Activated naive CD4-positive, alpha-beta T cell treated with anti-CD3 and anti-CD28 coated beads, Interleukin-2, amount 50 U/mL, for 72 hours (primary cell): ENCODE data around the gene EZH2. TPM values are rescaled to one million over a fixed set of nuclear protein-coding genes. Genes with fewer than 3 reads are reported as not detected.

Source experiments
- ATAC-seq, 2 donors: fragments of 150-1000 bp; cut with Tn5 transposase; 2 replicates each; pipeline ENCODE4 v1.10.0; 2021; ENCODE audit warnings: mild to moderate bottlenecking in 2 of 2, moderate library complexity in 2 of 2
- DNase-seq, 2 donors: peaks; one replicate each; pipeline ENCODE4 v3.0.0; 2021 to 2022; ENCODE audit warnings: low spot score in 2 of 2
- H3K27ac Mint-ChIP-seq, 2 donors: one replicate each; pipeline ENCODE4 v1.8.0; 2022; ENCODE audit warnings: mild to moderate bottlenecking in 2 of 2, mixed read lengths in 2 of 2
- H3K36me3 Mint-ChIP-seq, 2 donors: one replicate each; pipeline ENCODE4 v1.8.0; 2022; ENCODE audit warnings: mixed read lengths in 2 of 2
- H3K9me3 Mint-ChIP-seq, 2 donors: one replicate each; pipeline ENCODE4 v1.8.0; 2022; ENCODE audit warnings: mixed read lengths in 2 of 2
- total RNA-seq, 2 donors: library from RNA; stranded (reverse); gene quantifications; one replicate each; pipeline ENCODE4 v1.2.3, GENCODE V29; 2022

The EZH2 gene
- total RNA-seq, 2 donors from 2014 or later, result 106 to 171 TPM

GRCh38 chr7:148807436-148807835 is 76.7 kb downstream of the EZH2 start:
- Mint-ChIP-seq H3K27ac (peak overlapping the region; percentile 26 to 92), H3K9me3 (no peaks in the 10 kb centered on the region), H3K36me3 (peaks cover 13 to 33% of the 10 kb centered on the region in 2 donors)
- DNase-seq, result no peak
- ATAC-seq, result no peak

DNA sequence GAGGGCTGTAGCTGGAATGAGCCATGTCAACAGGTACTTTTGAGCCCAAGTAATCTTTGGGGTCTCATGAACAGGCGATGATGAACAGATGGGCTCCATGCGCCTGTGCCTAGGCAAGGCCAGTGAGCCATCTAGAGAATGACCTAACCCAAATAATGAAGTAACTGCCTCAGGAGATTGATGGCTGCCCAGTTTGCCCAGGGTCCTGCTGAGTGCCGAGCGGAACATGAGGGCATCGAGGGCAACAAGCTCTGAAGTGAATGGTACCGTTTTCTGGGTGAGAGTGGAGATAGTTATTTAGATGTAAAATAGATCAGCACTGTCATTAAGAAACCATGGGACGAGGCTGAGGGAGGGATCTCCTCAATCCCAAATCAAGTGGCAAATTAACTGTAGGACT is 77.9 kb downstream of the EZH2 start:
- ATAC-seq (no peak), DNase-seq (no peak)
- H3K27ac Mint-ChIP-seq, result peak overlapping the region; percentile 71 to 72
- H3K36me3 Mint-ChIP-seq, result peaks cover 8 to 36% of the 10 kb centered on the region in 2 donors
- H3K9me3 Mint-ChIP-seq, result no peaks in the 10 kb centered on the region

- peak overlapping the region; percentile 70 to 71 for H3K27ac Mint-ChIP-seq
- H3K9me3 Mint-ChIP-seq, result no peaks in the 10 kb centered on the region
- DNase-seq, result no peak
- peak in 1 of 2 donors; percentile 33 for ATAC-seq
- H3K36me3 Mint-ChIP-seq, result peaks cover 0 to 40% of the 10 kb centered on the region in 2 donors
Observed at GRCh38 chr7:148804343-148805235, 79.5 kb downstream of the EZH2 start.

DNA sequence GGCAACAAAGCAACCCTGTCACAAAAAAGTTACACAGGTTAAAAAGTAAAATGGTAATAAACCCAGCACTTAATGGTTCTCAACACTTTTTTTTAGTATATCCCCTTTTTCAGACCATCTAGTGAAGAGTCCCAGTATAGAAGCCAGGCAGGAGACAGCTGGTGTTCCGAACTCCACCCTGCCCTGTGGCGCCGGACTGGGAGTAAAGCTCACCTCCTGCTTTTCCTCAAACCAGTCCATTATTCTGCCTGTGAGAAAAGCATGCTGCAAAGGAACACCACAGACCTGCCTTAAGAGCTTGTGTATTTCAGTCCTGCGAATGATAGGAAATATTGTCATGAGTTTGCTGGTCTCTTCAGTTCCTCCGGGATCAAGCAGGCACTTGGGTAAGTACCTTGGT is 81.0 kb downstream of the EZH2 start:
- no peak for DNase-seq
- Mint-ChIP-seq H3K9me3 (no peaks in the 10 kb centered on the region), H3K36me3 (peaks cover 11 to 52% of the 10 kb centered on the region in 2 donors), H3K27ac (peak overlapping the region; percentile 3 to 94)
- ATAC-seq, result no peak

- DNase-seq, result no peak
- H3K9me3 Mint-ChIP-seq, result no peaks in the 10 kb centered on the region
- peaks cover 11 to 49% of the 10 kb centered on the region in 2 donors for H3K36me3 Mint-ChIP-seq
- ATAC-seq, result peak in 1 of 2 donors; percentile 24
- H3K27ac Mint-ChIP-seq, result peak overlapping the region in 1 of 2 donors; percentile 94
Observed at GRCh38 chr7:148802101-148802493, 82.0 kb downstream of the EZH2 start.

GRCh38 chr7:148800677-148801076 is 83.4 kb downstream of the EZH2 start:
- no peak for ATAC-seq
- DNase-seq, result no peak
- Mint-ChIP-seq H3K27ac (peak overlapping the region in 1 of 2 donors; percentile 55), H3K36me3 (peaks cover 11 to 38% of the 10 kb centered on the region in 2 donors), H3K9me3 (no peaks in the 10 kb centered on the region)

GRCh38 chr7:148799893-148800555 is 84.1 kb downstream of the EZH2 start:
- Mint-ChIP-seq H3K9me3 (no peaks in the 10 kb centered on the region), H3K36me3 (peaks cover 11 to 39% of the 10 kb centered on the region in 2 donors), H3K27ac (peak overlapping the region; percentile 19 to 51)
- ATAC-seq (no peak), DNase-seq (no peak)

DNA sequence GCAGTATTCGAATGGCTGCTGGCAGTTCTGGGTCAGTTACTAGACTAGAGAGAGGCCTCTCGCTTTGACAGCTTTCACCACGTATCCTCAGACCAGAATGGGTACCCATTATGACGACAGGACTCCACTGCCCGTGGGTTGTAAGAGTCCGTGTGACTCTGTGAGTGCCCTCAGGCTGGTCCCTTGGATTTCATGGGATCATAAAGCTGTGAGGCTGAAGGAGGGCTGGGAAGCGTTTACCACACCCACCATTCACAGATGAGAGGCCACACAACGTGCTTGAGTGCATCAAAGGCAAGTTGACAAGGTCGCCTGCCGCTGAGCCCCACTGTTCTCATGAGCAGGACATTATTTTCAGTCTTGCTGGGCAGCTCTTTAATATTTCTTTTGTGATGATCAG is 87.2 kb downstream of the EZH2 start:
- DNase-seq, result no peak
- Mint-ChIP-seq H3K9me3 (no peaks in the 10 kb centered on the region), H3K36me3 (peaks cover 18 to 61% of the 10 kb centered on the region in 2 donors), H3K27ac (peak overlapping the region; percentile 28 to 70)
- ATAC-seq, result no peak

GRCh38 chr7:148794476-148794875 is 89.6 kb downstream of the EZH2 start:
- H3K9me3 Mint-ChIP-seq, result no peaks in the 10 kb centered on the region
- peaks cover 18 to 52% of the 10 kb centered on the region in 2 donors for H3K36me3 Mint-ChIP-seq
- DNase-seq (no peak), ATAC-seq (no peak)
- H3K27ac Mint-ChIP-seq, result peak overlapping the region in 1 of 2 donors; percentile 79

DNA sequence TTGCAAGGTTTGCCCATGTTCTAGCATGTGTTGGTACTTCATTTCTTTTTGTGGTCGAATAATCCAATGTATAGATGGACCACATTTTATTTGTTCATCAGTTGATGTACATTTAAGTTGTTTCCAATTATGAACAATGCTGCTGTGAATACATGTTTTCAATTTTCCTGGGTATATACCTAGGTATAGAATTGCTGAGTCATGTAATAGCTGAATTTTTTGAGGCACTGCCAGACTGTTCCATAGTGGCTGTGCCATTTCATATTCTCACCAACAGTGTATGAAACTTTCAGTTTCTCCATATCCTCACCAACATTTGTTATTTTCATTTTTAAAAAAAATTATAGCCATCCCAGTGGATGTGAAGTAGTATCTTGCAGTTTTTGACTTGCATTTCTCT is 90.5 kb downstream of the EZH2 start:
- Mint-ChIP-seq H3K36me3 (peaks cover 12 to 46% of the 10 kb centered on the region in 2 donors), H3K27ac (peak overlapping the region in 1 of 2 donors; percentile 64), H3K9me3 (no peaks in the 10 kb centered on the region)
- peak in 1 of 2 donors; percentile 26 for ATAC-seq
- no peak for DNase-seq

- Mint-ChIP-seq H3K27ac (peak overlapping the region in 1 of 2 donors; percentile 75), H3K36me3 (peaks cover 12 to 50% of the 10 kb centered on the region in 2 donors)
- no peak for ATAC-seq
Observed at GRCh38 chr7:148791546-148791945, 92.5 kb downstream of the EZH2 start.

GRCh38 chr7:148790850-148791249 is 93.2 kb downstream of the EZH2 start:
- DNase-seq (no peak), ATAC-seq (no peak)
- Mint-ChIP-seq H3K9me3 (no peaks in the 10 kb centered on the region), H3K36me3 (peaks cover 12 to 50% of the 10 kb centered on the region in 2 donors), H3K27ac (no peak overlapping the region)

More at GRCh38 chr7:148791546-148791945, 92.5 kb downstream of the EZH2 start:
- DNase-seq, result no peak
- no peaks in the 10 kb centered on the region for H3K9me3 Mint-ChIP-seq

GRCh38 chr7:148790131-148790726 is 93.9 kb downstream of the EZH2 start:
- no peaks in the 10 kb centered on the region for H3K9me3 Mint-ChIP-seq
- DNase-seq, result no peak
- H3K36me3 Mint-ChIP-seq, result peaks cover 12 to 50% of the 10 kb centered on the region in 2 donors
- H3K27ac Mint-ChIP-seq, result peak overlapping the region in 1 of 2 donors; percentile 22
- ATAC-seq, result no peak

- no peaks in the 10 kb centered on the region for H3K9me3 Mint-ChIP-seq
- no peak for ATAC-seq
- DNase-seq, result no peak
- peaks cover 12 to 41% of the 10 kb centered on the region in 2 donors for H3K36me3 Mint-ChIP-seq
- H3K27ac Mint-ChIP-seq, result peak overlapping the region; percentile 35 to 85
Observed at GRCh38 chr7:148789220-148789619, 94.9 kb downstream of the EZH2 start.

- H3K9me3 Mint-ChIP-seq, result no peaks in the 10 kb centered on the region
- peaks cover 10 to 34% of the 10 kb centered on the region in 2 donors for H3K36me3 Mint-ChIP-seq
Observed at GRCh38 chr7:148787571-148788295, 96.4 kb downstream of the EZH2 start.

DNA sequence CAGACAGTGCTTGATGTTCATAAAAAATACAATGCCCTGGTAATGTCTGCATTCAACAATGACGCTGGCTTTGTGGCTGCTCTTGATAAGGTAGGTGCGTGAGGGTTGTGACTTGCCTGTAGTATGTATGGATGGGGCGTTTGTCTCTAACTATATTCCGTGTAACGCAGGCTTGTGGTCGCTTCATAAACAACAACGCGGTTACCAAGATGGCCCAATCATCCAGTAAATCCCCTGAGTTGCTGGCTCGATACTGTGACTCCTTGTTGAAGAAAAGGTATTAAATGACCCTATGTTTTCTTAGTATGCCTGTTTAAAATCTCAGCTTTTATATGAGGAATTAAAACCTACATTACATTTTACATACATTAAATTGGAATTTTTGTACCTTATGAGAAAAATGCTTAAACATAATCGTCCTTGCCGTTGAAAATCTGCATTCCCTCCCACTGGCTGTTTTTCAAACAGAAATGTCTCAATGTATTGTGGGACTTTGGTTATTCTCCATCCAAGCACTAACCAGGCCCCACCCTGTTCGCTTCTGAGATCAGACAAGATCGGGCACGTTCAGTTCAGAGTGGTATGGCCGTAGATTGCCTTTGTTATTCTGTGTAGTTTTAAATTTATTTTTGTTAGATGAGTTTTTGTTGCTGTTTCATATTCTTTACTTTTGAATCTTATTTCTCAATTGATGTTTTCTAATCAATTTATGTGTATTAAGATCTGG is 100.1 kb downstream of the EZH2 start:
- ATAC-seq, result no peak
- peaks cover 5 to 19% of the 10 kb centered on the region in 2 donors for H3K36me3 Mint-ChIP-seq
- DNase-seq, result no peak
- H3K9me3 Mint-ChIP-seq, result no peaks in the 10 kb centered on the region
- H3K27ac Mint-ChIP-seq, result no peak overlapping the region

More at GRCh38 chr7:148787571-148788295, 96.4 kb downstream of the EZH2 start:
- H3K27ac Mint-ChIP-seq, result peak overlapping the region in 1 of 2 donors; percentile 14
- peak in 1 of 2 donors; percentile 35 for ATAC-seq
- no peak for DNase-seq
